ENCODE data around the gene FBXO8. TPM values are rescaled to one million over a fixed set of nuclear protein-coding genes. Genes with fewer than 3 reads are reported as not detected.

The FBXO8 gene
- total RNA-seq, 1 experiment from 2014 or later, result 8.9 TPM

GRCh38 chr4:174281901-174282300 is 1.6 kb downstream of the FBXO8 start:
- Mint-ChIP-seq H3K27me3 (ENCODE audit: low read depth) (no peaks in the 10 kb centered on the region), H3K9me3 (no peaks in the 10 kb centered on the region; a peak in 1 of 5 replicates), H3K36me3 (ENCODE audit: insufficient read depth in 1 of 3, low read depth in 3 of 3) (no peaks in the 10 kb centered on the region; a peak in 1 of 7 replicates), H3K4me1 (peaks cover 11 to 20% of the 10 kb centered on the region in 2 experiments), H3K4me3 (no peak overlapping the region; a peak in 1 of 5 replicates), H3K27ac (no peak overlapping the region)
- H2BK12ac ChIP-seq (ENCODE audit: insufficient read length, low read depth, low read length), result no peak overlapping the region
- H4K20me1 ChIP-seq (ENCODE audit: control insufficient read depth, insufficient read depth, insufficient read length), result no peaks in the 10 kb centered on the region
- no peak overlapping the region for H3K27ac ChIP-seq (ENCODE audit: insufficient read length, low read depth, low read length)
- H3K27me3 ChIP-seq (ENCODE audit: insufficient read depth, low read length), result no peaks in the 10 kb centered on the region
- H2BK5ac ChIP-seq (ENCODE audit: insufficient read length, low read length), result no peak overlapping the region
- H4K8ac ChIP-seq (replicated peaks; ENCODE audit: insufficient read length, low read depth, low read length), result no peak overlapping the region
- H3K14ac ChIP-seq (ENCODE audit: insufficient read depth, low read length), result no peak overlapping the region
- H4K91ac ChIP-seq (ENCODE audit: insufficient read length, low read depth, low read length), result no peak overlapping the region
- no peak for TF ChIP-seq CTCF (conservative IDR thresholded peaks at IDR 0.05)
- H3K79me2 ChIP-seq (ENCODE audit: insufficient read depth, low read length), result peaks cover 3% of the 10 kb centered on the region; the same call in 1 of the 2 replicates
- H2AFZ ChIP-seq (ENCODE audit: low read length), result no peak overlapping the region
- H3K56ac ChIP-seq (ENCODE audit: insufficient read length, low read depth, low read length), result no peak overlapping the region
- no peak overlapping the region for H2AK5ac ChIP-seq (ENCODE audit: insufficient read length, low read length)
- H3K9ac ChIP-seq (ENCODE audit: extremely low read depth, insufficient read length, low read length), result no peak overlapping the region
- peaks cover 5% of the 10 kb centered on the region for H3K23me2 ChIP-seq (ENCODE audit: insufficient read length, low read depth, low read length, poor library complexity, severe bottlenecking)
- no peak overlapping the region for H2BK15ac ChIP-seq (ENCODE audit: low read depth, low read length)
- no peaks in the 10 kb centered on the region for H3K9me3 ChIP-seq (ENCODE audit: control insufficient read depth, low read depth, low read length)
- DNase-seq, result no peak
- H3K4me1 ChIP-seq (ENCODE audit: insufficient read depth, low read length), result no peaks in the 10 kb centered on the region
- no peak overlapping the region for H3K4me2 ChIP-seq (ENCODE audit: insufficient read depth, insufficient read length, low read length)
- no peak overlapping the region for H3K23ac ChIP-seq (ENCODE audit: insufficient read length, low read depth, low read length)
- H2BK20ac ChIP-seq (ENCODE audit: low read depth, low read length, poor library complexity, severe bottlenecking), result no peak overlapping the region
- no peak overlapping the region for H3T11ph ChIP-seq (ENCODE audit: low read length)
- no peak overlapping the region for H2BK120ac ChIP-seq (ENCODE audit: low read depth, low read length, poor library complexity, severe bottlenecking)
- no peak overlapping the region for H4K5ac ChIP-seq (ENCODE audit: insufficient read length, low read depth, low read length)
- H3K18ac ChIP-seq (ENCODE audit: insufficient read length, low read depth, low read length), result no peak overlapping the region
- H3K79me1 ChIP-seq (ENCODE audit: insufficient read depth, low read depth, low read length, poor library complexity, severe bottlenecking), result peaks cover 1% of the 10 kb centered on the region
- no peak overlapping the region for H3K4ac ChIP-seq (ENCODE audit: low read depth, low read length)
